ENCODE measurements around the gene KDM2A. TPM values are rescaled to one million over a fixed set of nuclear protein-coding genes. Genes with fewer than 3 reads are reported as not detected.

Gene KDM2A
- total and polyA plus RNA-seq, 2 of the 13 experiments (the other 11 are each of a cell fraction or from before 2014, with no cell fraction given): 31.3 to 31.4 TPM

DNA sequence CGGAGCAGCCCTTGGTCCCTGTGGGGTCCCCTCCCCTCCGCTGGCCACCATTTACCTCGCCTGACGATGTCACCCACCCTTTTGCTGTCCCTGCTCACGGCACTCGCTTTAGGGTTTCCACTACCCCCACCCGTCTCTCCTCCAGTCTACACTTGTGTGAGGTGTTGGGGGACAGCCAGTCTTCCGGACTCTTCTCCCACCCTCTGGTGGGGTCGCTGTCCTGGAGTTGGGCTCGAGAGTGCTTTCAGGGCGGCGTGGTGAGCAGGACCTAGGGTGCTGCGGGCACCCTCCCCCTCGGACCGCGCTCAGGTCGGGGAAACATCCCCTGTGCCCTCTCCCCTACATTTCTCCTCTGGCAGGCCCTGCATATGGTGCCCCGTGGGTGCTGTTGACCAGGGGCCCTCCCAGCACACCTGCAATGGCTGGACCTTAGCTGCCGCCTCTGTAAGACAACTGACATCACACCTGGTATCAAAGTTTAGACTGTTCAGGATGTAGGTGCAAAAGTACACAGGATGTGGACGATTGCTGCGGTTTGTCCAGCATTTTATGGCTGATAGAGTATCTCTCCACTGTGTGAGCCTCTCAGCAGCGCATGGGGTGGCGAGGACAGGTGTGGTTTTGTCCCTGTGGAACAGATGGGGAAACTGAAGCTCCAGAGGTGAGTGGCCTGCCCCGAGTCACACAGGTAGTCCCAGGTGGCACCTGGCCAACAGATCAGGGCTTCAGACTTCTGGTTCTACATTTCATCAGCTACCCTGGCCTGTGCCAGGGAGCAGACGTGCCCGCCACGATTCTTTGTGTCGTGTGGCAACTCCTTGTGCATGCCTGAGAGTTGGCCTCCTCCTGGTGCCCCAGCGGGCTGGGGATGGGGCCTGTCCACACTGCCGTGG lies 148.4 kb downstream of the KDM2A start (continued):
- TF ChIP-seq, protein P1, sequence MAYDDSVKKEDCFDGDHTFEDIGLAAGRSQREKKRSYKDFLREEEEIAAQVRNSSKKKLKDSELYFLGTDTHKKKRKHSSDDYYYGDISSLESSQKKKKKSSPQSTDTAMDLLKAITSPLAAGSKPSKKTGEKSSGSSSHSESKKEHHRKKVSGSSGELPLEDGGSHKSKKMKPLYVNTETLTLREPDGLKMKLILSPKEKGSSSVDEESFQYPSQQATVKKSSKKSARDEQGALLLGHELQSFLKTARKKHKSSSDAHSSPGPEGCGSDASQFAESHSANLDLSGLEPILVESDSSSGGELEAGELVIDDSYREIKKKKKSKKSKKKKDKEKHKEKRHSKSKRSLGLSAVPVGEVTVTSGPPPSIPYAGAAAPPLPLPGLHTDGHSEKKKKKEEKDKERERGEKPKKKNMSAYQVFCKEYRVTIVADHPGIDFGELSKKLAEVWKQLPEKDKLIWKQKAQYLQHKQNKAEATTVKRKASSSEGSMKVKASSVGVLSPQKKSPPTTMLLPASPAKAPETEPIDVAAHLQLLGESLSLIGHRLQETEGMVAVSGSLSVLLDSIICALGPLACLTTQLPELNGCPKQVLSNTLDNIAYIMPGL (CRISPR knock-in tag; IDR thresholded peaks at IDR 0.05; ENCODE audit: borderline replicate concordance in 1 of 2, low read depth in 1 of 2): peak; percentile 52 to 69; a peak in 3 of 4 replicates
- TF ChIP-seq SOX5 (CRISPR knock-in tag; IDR thresholded peaks at IDR 0.05; ENCODE audit: borderline replicate concordance) (peak; percentile 44; the same call in 1 of the 2 replicates), RARA (CRISPR knock-in tag; IDR thresholded peaks at IDR 0.05) (0 out of 2 replicates have a peak, but pooled peaks have one; percentile 5)

GRCh38 chr11:67268081-67268961 lies 149.3 kb downstream of the KDM2A start:
- CTCF ChIA-PET (ENCODE audit: low intra/inter-chr PET ratio, low total read pairs): no interaction called here
- Histone ChIP-seq H3K9ac (ENCODE audit: insufficient read depth, low read depth, low read length) (peak overlapping the region; percentile 83; the same call in 1 of the 2 replicates), H2AFZ (ENCODE audit: low read length) (no peak overlapping the region), H3K4me3 (replicated peaks in 1 of 3; ENCODE audit: insufficient read depth in 1 of 3, low read depth in 2 of 3, low read length in 3 of 3) (peak overlapping the region in 2 of 3 experiments; percentile 93 to 98; a peak in 4 of 6 replicates), H4K20me1 (ENCODE audit: insufficient read depth, low read length) (peaks cover 29% of the 10 kb centered on the region), H3K36me3 (replicated peaks in 1 of 2; ENCODE audit: control insufficient read depth in 1 of 2, insufficient read depth in 2 of 2, low read length in 2 of 2) (peaks cover 12 to 45% of the 10 kb centered on the region in 2 experiments), H3K27ac (ENCODE audit: extremely low read length, insufficient read depth, low read length) (peak overlapping the region; percentile 77), H3K4me2 (ENCODE audit: low read depth, low read length) (peak overlapping the region; percentile 90), H3K79me2 (ENCODE audit: insufficient read depth, low read length) (peaks cover 64% of the 10 kb centered on the region), H3K27me3 (ENCODE audit: control insufficient read depth in 1 of 2, insufficient read depth in 2 of 2, low read length in 2 of 2) (no peaks in the 10 kb centered on the region), H3K4me1 (ENCODE audit: insufficient read depth, low read length) (peaks cover 48% of the 10 kb centered on the region), H3K9me3 (ENCODE audit: low read length) (no peaks in the 10 kb centered on the region)
- ATAC-seq: no peak
- POLR2A ChIA-PET: interaction anchor here (1.1 to 4.5 kb wide), 4 partner anchors 10 to 86 kb away, joined by 3 to 19 read pairs (median 4); partner anchors contain the start of gene ANKRD13D
- in situ Hi-C loops (cut with HindIII; ENCODE audit: extremely low pct_ligation_motif_present, low pct_unique_long_range_greater_than_20kb) (no loop called here), intact Hi-C loops (cut with micrococcal nuclease; ENCODE audit: unreplicated experiment) (no loop called here)
- TF ChIP-seq, protein P2, sequence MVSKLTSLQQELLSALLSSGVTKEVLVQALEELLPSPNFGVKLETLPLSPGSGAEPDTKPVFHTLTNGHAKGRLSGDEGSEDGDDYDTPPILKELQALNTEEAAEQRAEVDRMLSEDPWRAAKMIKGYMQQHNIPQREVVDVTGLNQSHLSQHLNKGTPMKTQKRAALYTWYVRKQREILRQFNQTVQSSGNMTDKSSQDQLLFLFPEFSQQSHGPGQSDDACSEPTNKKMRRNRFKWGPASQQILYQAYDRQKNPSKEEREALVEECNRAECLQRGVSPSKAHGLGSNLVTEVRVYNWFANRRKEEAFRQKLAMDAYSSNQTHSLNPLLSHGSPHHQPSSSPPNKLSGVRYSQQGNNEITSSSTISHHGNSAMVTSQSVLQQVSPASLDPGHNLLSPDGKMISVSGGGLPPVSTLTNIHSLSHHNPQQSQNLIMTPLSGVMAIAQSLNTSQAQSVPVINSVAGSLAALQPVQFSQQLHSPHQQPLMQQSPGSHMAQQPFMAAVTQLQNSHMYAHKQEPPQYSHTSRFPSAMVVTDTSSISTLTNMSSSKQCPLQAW (CRISPR knock-in tag; IDR thresholded peaks at IDR 0.05): 0 out of 2 replicates have a peak, but pooled peaks have one; percentile 1
- TF ChIP-seq KDM1A (CRISPR knock-in tag; IDR thresholded peaks at IDR 0.05) (0 out of 2 replicates have a peak, but pooled peaks have one; percentile 34), HHEX (CRISPR knock-in tag; IDR thresholded peaks at IDR 0.05) (no peak), TOPORS (CRISPR knock-in tag; IDR thresholded peaks at IDR 0.05) (no peak), AGO2 (optimal IDR thresholded peaks at IDR 0.05; ENCODE audit: low read depth, low read length) (peak; percentile 5), ZNF629 (CRISPR knock-in tag; conservative IDR thresholded peaks at IDR 0.05) (peak; percentile 83), MIER3 (CRISPR knock-in tag; IDR thresholded peaks at IDR 0.05; ENCODE audit: borderline replicate concordance) (0 out of 2 replicates have a peak, but pooled peaks have one; percentile 2)
- FAIRE-seq: no peak
- WGBS (ENCODE audit: low lambda C conversion rate): 92% methylated on average over 15 of the region's 21 CpGs
- DNase-seq (ENCODE audit: low spot score): no peak
- BruUV-seq (replicated peaks): no TSS peak
